Iris pigment epithelial cell (primary cell): ENCODE results near the gene TBC1D1.

Experiments used
- DNase-seq: peaks from one replicate; pipeline ENCODE4 v3.0.0-alpha.2; 2011; ENCODE audit warnings: low read depth

TBC1D1 gene

GRCh38 chr4:38131371-38132091 lies 240.6 kb downstream of the TBC1D1 start:
- DNase-seq: peak; percentile 73

- peak; percentile 100 for DNase-seq
These were observed 241.3 kb downstream of the TBC1D1 start for GRCh38 chr4:38132107-38132673.

GRCh38 chr4:38132843-38133662 lies 242.2 kb downstream of the TBC1D1 start:
- DNase-seq: no peak

- DNase-seq: no peak
These were observed 243.0 kb downstream of the TBC1D1 start for GRCh38 chr4:38133711-38134480.

- DNase-seq: no peak
These were observed 244.3 kb downstream of the TBC1D1 start for GRCh38 chr4:38135201-38135600.

GRCh38 chr4:38136604-38137003 lies 245.7 kb downstream of the TBC1D1 start:
- DNase-seq: no peak

- DNase-seq: no peak
These were observed 246.2 kb downstream of the TBC1D1 start for GRCh38 chr4:38137080-38137479.

- DNase-seq: no peak
These were observed 247.5 kb downstream of the TBC1D1 start for GRCh38 chr4:38138363-38138762.

GRCh38 chr4:38139187-38139586 lies 248.3 kb downstream of the TBC1D1 start:
- DNase-seq: no peak

GRCh38 chr4:38140643-38141203 lies 249.8 kb downstream of the TBC1D1 start:
- no peak for DNase-seq

- peak; percentile 79 for DNase-seq
These were observed 251.1 kb downstream of the TBC1D1 start for GRCh38 chr4:38141808-38142500.

GRCh38 chr4:38144031-38144430 lies 253.1 kb downstream of the TBC1D1 start:
- DNase-seq: no peak

- peak; percentile 76 for DNase-seq
These were observed 254.3 kb downstream of the TBC1D1 start for GRCh38 chr4:38145033-38145678.

GRCh38 chr4:38145741-38146140 lies 254.9 kb downstream of the TBC1D1 start:
- peak; percentile 95 for DNase-seq

GRCh38 chr4:38146383-38146782 lies 255.5 kb downstream of the TBC1D1 start:
- DNase-seq: no peak

- DNase-seq: no peak
These were observed 258.6 kb downstream of the TBC1D1 start for GRCh38 chr4:38149472-38149996.

GRCh38 chr4:38149997-38150671 lies 259.2 kb downstream of the TBC1D1 start:
- DNase-seq: peak; percentile 88

GRCh38 chr4:38150766-38151165 lies 259.9 kb downstream of the TBC1D1 start:
- peak; percentile 95 for DNase-seq

- DNase-seq: no peak
These were observed 261.0 kb downstream of the TBC1D1 start for GRCh38 chr4:38151873-38152272.

- DNase-seq: no peak
These were observed 261.4 kb downstream of the TBC1D1 start for GRCh38 chr4:38152305-38152704.
